Measurements from ENCODE around the gene SH3BP5. TPM values are rescaled to one million over a fixed set of nuclear protein-coding genes. Genes with fewer than 3 reads are reported as not detected.

The SH3BP5 gene
- total RNA-seq, 2 experiments from 2014 or later, result 15.1 to 31.3 TPM

DNA sequence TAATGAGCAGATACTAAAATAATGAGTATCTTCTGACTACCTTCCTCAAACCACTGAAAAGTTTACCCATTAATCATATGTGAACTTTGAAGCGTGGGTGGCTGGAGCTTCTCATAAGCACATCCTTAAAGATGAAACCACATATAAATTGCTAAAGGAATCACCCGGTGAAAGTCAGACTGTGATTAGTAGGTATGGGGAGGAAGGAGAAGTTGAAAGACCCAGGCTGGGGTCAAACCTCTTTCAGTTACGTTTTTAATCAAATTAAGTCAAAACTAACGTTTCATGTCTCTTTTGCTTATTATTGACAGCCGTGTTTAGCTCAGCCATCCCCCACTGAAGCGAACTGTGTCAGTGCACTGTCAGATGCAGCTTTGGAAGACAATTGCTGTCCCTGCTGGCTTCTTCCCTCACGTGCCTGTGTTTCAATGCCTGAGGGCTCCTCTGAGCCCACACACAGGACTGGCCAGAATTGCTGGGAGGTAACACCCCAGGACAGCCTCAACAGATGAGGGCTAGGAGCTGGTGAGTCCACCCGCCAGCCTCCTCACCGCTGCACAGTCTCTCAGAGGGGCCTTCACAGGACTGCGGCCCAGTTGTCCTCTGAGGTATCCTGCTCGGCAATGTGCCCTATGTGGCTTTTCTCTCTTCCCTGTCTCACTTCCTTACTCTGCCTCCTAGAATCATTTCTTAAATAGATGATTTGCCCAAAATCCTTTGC is 29.3 kb upstream of the SH3BP5 start:
- no TSS peak for BruUV-seq (replicated peaks)
- DNase-seq (ENCODE audit: low spot score), result peak; percentile 67
- H3K4me3 ChIP-seq (ENCODE audit: low read depth, low read length, poor library complexity, severe bottlenecking), result peak overlapping the region; percentile 53
- intact Hi-C loops (cut with micrococcal nuclease; ENCODE audit: unreplicated experiment), result loop anchor here (1.0 to 2.0 kb wide), 3 partner anchors 16 to 43 kb away; partner anchors contain the start of gene SH3BP5
- TF ChIP-seq EZH2phosphoT487 (IDR thresholded peaks at IDR 0.05; ENCODE audit: borderline replicate concordance, low read depth, low read length), result no peak
- TF ChIP-seq, protein P1, sequence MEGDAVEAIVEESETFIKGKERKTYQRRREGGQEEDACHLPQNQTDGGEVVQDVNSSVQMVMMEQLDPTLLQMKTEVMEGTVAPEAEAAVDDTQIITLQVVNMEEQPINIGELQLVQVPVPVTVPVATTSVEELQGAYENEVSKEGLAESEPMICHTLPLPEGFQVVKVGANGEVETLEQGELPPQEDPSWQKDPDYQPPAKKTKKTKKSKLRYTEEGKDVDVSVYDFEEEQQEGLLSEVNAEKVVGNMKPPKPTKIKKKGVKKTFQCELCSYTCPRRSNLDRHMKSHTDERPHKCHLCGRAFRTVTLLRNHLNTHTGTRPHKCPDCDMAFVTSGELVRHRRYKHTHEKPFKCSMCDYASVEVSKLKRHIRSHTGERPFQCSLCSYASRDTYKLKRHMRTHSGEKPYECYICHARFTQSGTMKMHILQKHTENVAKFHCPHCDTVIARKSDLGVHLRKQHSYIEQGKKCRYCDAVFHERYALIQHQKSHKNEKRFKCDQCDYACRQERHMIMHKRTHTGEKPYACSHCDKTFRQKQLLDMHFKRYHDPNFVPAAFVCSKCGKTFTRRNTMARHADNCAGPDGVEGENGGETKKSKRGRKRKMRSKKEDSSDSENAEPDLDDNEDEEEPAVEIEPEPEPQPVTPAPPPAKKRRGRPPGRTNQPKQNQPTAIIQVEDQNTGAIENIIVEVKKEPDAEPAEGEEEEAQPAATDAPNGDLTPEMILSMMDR (conservative IDR thresholded peaks at IDR 0.05; ENCODE audit: low read length), result no peak
- H3K4me1 ChIP-seq (ENCODE audit: insufficient read depth, low read length, poor library complexity, severe bottlenecking), result peaks cover 47% of the 10 kb centered on the region
- no peaks in the 10 kb centered on the region for H3K9me2 ChIP-seq (ENCODE audit: insufficient read depth, low read length)
- peak overlapping the region; percentile 84 for H3K27ac ChIP-seq (ENCODE audit: low read depth, low read length, poor library complexity, severe bottlenecking)
- ChIA-PET POLR2A (interaction anchor here (0.6 to 2.0 kb wide), 17 partner anchors 8 to 261 kb away, joined by 3 to 21 read pairs (median 4); no protein-coding TSS in a partner anchor), CTCF (ENCODE audit: unreplicated experiment) (interaction anchor here (0.6 to 1.2 kb wide), 3 partner anchors 15 to 94 kb away, joined by 3 to 4 read pairs (median 3); no protein-coding TSS in a partner anchor)
- peak overlapping the region; percentile 76 for H3K4me2 ChIP-seq (ENCODE audit: low read length)
- no peaks in the 10 kb centered on the region for H3K79me2 ChIP-seq (ENCODE audit: insufficient read depth, low read depth, low read length)
- no peaks in the 10 kb centered on the region for H3K9me3 ChIP-seq (ENCODE audit: low read length)
- H4K20me1 ChIP-seq (ENCODE audit: insufficient read depth, low read length), result no peaks in the 10 kb centered on the region
- peak overlapping the region; percentile 94 for H2AFZ ChIP-seq (ENCODE audit: low read length)
- H3K36me3 ChIP-seq (ENCODE audit: insufficient read depth, low read length), result no peaks in the 10 kb centered on the region

- Histone ChIP-seq H3K36me3 (ENCODE audit: insufficient read depth, low read length) (no peaks in the 10 kb centered on the region), H3K4me1 (ENCODE audit: insufficient read depth, low read length, poor library complexity, severe bottlenecking) (peaks cover 54% of the 10 kb centered on the region), H3K9me2 (ENCODE audit: insufficient read depth, low read length) (no peaks in the 10 kb centered on the region), H3K9me3 (ENCODE audit: low read length) (no peaks in the 10 kb centered on the region), H2AFZ (ENCODE audit: low read length) (peak overlapping the region; percentile 94), H3K27ac (ENCODE audit: low read depth, low read length, poor library complexity, severe bottlenecking) (peak overlapping the region; percentile 84), H3K4me3 (ENCODE audit: low read depth, low read length, poor library complexity, severe bottlenecking) (peak overlapping the region; percentile 53), H3K79me2 (ENCODE audit: insufficient read depth, low read depth, low read length) (no peaks in the 10 kb centered on the region), H3K4me2 (ENCODE audit: low read length) (peak overlapping the region; percentile 76), H4K20me1 (ENCODE audit: insufficient read depth, low read length) (no peaks in the 10 kb centered on the region)
- intact Hi-C loops (cut with micrococcal nuclease; ENCODE audit: unreplicated experiment), result loop anchor here (1.0 kb wide), 1 partner anchor 16 kb away; no protein-coding TSS in a partner anchor
- ChIA-PET CTCF (ENCODE audit: unreplicated experiment) (interaction anchor here (0.8 to 1.2 kb wide), 2 partner anchors 17 to 93 kb away, joined by 3 to 4 read pairs; no protein-coding TSS in a partner anchor), POLR2A (interaction anchor here (0.6 to 2.0 kb wide), 16 partner anchors 8 to 261 kb away, joined by 3 to 21 read pairs (median 4); no protein-coding TSS in a partner anchor)
- TSS peak; percentile 82 for BruUV-seq (replicated peaks)
- no peak for TF ChIP-seq EZH2phosphoT487 (IDR thresholded peaks at IDR 0.05; ENCODE audit: borderline replicate concordance, low read depth, low read length)
- TF ChIP-seq, protein P1 (conservative IDR thresholded peaks at IDR 0.05; ENCODE audit: low read length), result no peak; the same call in 1 of the 2 replicates
- peak; percentile 36 for DNase-seq (ENCODE audit: low spot score)
Observed at GRCh38 chr3:15360788-15361493, 28.6 kb upstream of the SH3BP5 start.
